ENCODE data around the gene MED12. TPM values are rescaled to one million over a fixed set of nuclear protein-coding genes. Genes with fewer than 3 reads are reported as not detected.
A peak's percentile ranks its signal among the peaks of the same experiment; 100 is the strongest.

MED12 gene
- total RNA-seq, 1 experiment from 2014 or later, result 51.6 TPM

DNA sequence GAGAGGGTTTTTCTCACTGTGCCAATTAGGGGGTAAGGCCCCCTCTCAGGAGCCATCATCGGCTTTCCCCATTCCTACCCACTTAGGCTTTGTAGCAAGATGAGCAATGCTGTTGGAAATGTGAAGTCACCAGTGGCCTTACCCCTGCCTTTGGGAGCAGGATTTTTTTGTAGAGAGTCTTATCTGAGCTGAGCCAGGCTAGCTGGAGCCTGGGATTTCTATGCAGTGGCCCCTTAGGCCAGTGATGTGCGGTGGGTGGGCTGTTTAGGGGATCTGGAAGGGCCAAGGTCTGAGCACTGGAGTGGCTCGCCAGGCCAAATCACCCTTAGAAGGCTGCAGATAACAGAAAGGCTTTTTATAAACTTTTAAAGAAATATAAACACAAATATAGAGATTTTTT is 16.1 kb upstream of the MED12 start:
- peak overlapping the region; percentile 55 for H3K27ac ChIP-seq (ENCODE audit: low read depth, low read length, poor library complexity, severe bottlenecking)
- CTCF ChIA-PET, result no interaction called here
- no peaks in the 10 kb centered on the region for H3K36me3 ChIP-seq (ENCODE audit: insufficient read depth, low read length, poor library complexity, severe bottlenecking)
- intact Hi-C loops (cut with micrococcal nuclease; ENCODE audit: unreplicated experiment), result no loop called here
- POLR2A ChIA-PET (ENCODE audit: low non-redundant PET), result no interaction called here
- DNase-seq (ENCODE audit: low spot score), result no peak
- H3K4me1 ChIP-seq (ENCODE audit: insufficient read depth, low read length, poor library complexity, severe bottlenecking), result peaks cover 11% of the 10 kb centered on the region
- H3K27me3 ChIP-seq (replicated peaks; ENCODE audit: insufficient read depth, low read depth, low read length, poor library complexity), result no peaks in the 10 kb centered on the region
- TF ChIP-seq, protein P1, sequence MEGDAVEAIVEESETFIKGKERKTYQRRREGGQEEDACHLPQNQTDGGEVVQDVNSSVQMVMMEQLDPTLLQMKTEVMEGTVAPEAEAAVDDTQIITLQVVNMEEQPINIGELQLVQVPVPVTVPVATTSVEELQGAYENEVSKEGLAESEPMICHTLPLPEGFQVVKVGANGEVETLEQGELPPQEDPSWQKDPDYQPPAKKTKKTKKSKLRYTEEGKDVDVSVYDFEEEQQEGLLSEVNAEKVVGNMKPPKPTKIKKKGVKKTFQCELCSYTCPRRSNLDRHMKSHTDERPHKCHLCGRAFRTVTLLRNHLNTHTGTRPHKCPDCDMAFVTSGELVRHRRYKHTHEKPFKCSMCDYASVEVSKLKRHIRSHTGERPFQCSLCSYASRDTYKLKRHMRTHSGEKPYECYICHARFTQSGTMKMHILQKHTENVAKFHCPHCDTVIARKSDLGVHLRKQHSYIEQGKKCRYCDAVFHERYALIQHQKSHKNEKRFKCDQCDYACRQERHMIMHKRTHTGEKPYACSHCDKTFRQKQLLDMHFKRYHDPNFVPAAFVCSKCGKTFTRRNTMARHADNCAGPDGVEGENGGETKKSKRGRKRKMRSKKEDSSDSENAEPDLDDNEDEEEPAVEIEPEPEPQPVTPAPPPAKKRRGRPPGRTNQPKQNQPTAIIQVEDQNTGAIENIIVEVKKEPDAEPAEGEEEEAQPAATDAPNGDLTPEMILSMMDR (conservative IDR thresholded peaks at IDR 0.05; ENCODE audit: low read depth, low read length), result no peak
- no peaks in the 10 kb centered on the region for H3K9me3 ChIP-seq (ENCODE audit: low read depth, low read length, poor library complexity, severe bottlenecking)
- no peak overlapping the region for H3K4me3 ChIP-seq (ENCODE audit: low read depth, low read length, poor library complexity, severe bottlenecking)
- no TSS peak for BruUV-seq (replicated peaks)

DNA sequence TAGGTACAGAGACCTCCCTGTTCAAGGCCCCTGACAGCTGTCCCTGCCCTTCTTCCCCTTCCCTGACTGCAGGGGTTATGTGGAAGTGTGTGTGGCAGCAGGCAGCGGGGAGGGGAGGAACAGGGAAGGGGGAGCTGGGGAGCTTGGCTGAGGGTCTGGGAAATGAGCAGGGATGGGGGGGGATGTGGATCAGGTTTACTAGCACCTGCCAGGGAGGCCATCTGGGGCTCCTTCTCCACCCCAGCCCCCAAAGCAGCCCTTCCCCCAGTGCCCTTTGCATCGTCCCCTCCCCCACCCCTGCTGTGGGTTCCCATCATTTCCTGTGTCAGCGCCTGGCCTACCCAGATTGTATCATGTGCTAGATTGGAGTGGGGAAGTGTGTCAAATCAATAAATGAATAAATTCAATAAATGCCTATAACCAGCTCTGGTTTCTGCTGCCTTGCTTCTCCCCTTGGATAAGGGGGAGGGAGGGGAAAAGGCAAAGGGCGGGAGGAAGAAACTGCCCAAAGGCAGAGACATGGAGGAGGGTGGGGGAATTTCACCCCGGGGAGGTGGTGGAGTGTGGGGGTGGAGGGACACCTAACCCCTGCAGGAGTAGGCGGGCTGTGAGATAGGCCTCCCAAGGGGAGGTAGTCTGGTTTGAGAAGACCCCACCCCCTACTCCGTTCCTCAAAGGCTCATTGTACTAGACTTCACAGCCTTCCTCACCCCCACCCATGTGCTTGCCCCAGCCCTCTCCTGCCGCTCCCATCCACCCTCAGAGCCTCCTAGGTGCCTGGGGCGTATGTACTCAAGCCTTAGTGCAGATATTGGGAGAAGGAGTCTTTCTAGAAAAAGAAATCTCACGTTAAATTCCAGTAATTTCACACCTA is 15.0 kb upstream of the MED12 start:
- CTCF ChIA-PET, result no interaction called here
- TF ChIP-seq EZH2 (IDR thresholded peaks at IDR 0.05; ENCODE audit: borderline replicate concordance, low read depth, low read length, poor library complexity, severe bottlenecking), result no peak
- TF ChIP-seq, protein P1 (conservative IDR thresholded peaks at IDR 0.05; ENCODE audit: low read depth, low read length), result no peak
- intact Hi-C loops (cut with micrococcal nuclease; ENCODE audit: unreplicated experiment), result no loop called here
- Histone ChIP-seq H3K4me3 (ENCODE audit: low read depth, low read length, poor library complexity, severe bottlenecking) (no peak overlapping the region), H3K4me1 (ENCODE audit: insufficient read depth, low read length, poor library complexity, severe bottlenecking) (peaks cover 11% of the 10 kb centered on the region), H3K9me3 (ENCODE audit: low read depth, low read length, poor library complexity, severe bottlenecking) (no peaks in the 10 kb centered on the region), H3K36me3 (ENCODE audit: insufficient read depth, low read length, poor library complexity, severe bottlenecking) (no peaks in the 10 kb centered on the region), H3K27me3 (replicated peaks; ENCODE audit: insufficient read depth, low read depth, low read length, poor library complexity) (no peaks in the 10 kb centered on the region), H3K27ac (ENCODE audit: low read depth, low read length, poor library complexity, severe bottlenecking) (peak overlapping the region; percentile 55)
- BruUV-seq (replicated peaks), result no TSS peak
- no peak for DNase-seq (ENCODE audit: low spot score)
- POLR2A ChIA-PET (ENCODE audit: low non-redundant PET), result no interaction called here

DNA sequence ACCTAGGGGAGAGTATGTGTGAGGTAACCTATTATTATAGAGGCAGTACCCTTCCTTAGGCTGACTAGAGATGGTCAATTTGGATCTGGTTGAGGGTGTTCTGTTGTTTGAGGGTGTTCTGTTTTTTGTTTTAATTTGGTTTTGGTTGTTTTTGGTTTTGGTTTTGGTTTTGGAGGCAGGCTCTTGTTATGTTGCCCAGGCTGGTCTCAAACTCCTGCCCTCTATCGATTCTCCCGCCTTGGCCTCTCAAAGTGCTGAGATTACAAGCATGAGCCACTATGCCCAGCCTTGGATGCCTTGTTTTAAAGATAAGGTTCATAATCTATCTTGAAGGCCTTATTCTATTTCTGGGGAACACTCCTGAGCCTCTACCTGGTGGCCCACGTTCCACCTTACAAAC is 12.8 kb upstream of the MED12 start:
- intact Hi-C loops (cut with micrococcal nuclease; ENCODE audit: unreplicated experiment), result no loop called here
- ChIA-PET CTCF (no interaction called here), POLR2A (ENCODE audit: low non-redundant PET) (no interaction called here)
- Histone ChIP-seq H3K36me3 (ENCODE audit: insufficient read depth, low read length, poor library complexity, severe bottlenecking) (no peaks in the 10 kb centered on the region), H3K27me3 (replicated peaks; ENCODE audit: insufficient read depth, low read depth, low read length, poor library complexity) (no peaks in the 10 kb centered on the region), H3K4me3 (ENCODE audit: low read depth, low read length, poor library complexity, severe bottlenecking) (no peak overlapping the region), H3K9me3 (ENCODE audit: low read depth, low read length, poor library complexity, severe bottlenecking) (no peaks in the 10 kb centered on the region), H3K4me1 (ENCODE audit: insufficient read depth, low read length, poor library complexity, severe bottlenecking) (peaks cover 11% of the 10 kb centered on the region), H3K27ac (ENCODE audit: low read depth, low read length, poor library complexity, severe bottlenecking) (no peak overlapping the region)
- TF ChIP-seq, protein P1 (conservative IDR thresholded peaks at IDR 0.05; ENCODE audit: low read depth, low read length), result no peak
- TF ChIP-seq EZH2 (IDR thresholded peaks at IDR 0.05; ENCODE audit: borderline replicate concordance, low read depth, low read length, poor library complexity, severe bottlenecking), result no peak
- DNase-seq (ENCODE audit: low spot score), result no peak
- no TSS peak for BruUV-seq (replicated peaks)

All from A673 (cell line).